Loucy (cell line): ENCODE results near the gene GRHPR.

Source experiments
- CTCF ChIP-seq: fragments of 200-600 bp; sonication (generic); conservative IDR thresholded peaks from 2 replicates; pipeline ENCODE4 v1.5.1; 2014; ENCODE audit warnings: mild to moderate bottlenecking, antibody characterized with exemption, low read length
- EZH2phosphoT487 ChIP-seq: fragments of 200-600 bp; IDR thresholded peaks from 2 replicates; pipeline ENCODE4 v1.6.1; 2018; ENCODE audit warnings: antibody characterized with exemption, mild to moderate bottlenecking, moderate library complexity, borderline replicate concordance

DNA sequence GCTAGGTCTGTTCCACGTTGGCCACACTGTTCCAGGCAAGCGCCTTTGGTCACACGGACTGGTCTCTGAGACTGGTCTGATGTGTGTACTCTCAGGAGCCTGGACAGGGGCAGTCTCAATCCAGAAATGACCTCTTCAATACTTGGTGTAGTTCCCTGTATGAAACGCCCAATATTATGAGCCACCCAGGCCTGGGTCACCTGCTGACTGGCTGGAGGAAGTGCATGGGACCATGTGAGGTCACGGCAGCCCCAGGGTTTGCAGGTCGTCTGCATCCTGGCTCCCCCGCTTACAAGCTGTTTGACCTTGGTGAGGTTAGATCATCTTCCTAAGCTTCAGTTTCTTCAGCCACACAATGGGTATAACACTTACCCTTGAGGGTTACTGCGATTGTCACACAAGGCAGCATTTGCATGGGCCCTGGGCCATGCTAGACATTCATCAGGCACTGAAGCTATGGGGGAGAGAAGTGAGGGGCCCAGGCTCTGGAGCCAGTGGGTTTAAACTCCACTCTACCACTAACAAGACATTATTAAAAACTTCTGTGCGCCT is 5.2 kb upstream of the GRHPR start:
- no peak for TF ChIP-seq CTCF
- TF ChIP-seq EZH2phosphoT487, result no peak
